Urinary bladder (tissue), 4 donors: ENCODE data around the gene DYNC1LI1. TPM values are rescaled to one million over a fixed set of nuclear protein-coding genes. Genes with fewer than 3 reads are reported as not detected.
A peak's percentile ranks its signal among the peaks of the same experiment; 100 is the strongest.
"Not testable (repeated sequence)": the region's sequence is repeated elsewhere in the genome, so short reads cannot be mapped to it uniquely, and the experiment has no call there.

Experiments
- DNase-seq: peaks from one replicate; pipeline ENCODE4 v3.0.0-alpha.2; 2015; ENCODE audit errors: extremely low spot score
- H3K27ac ChIP-seq: one replicate; pipeline ENCODE4 v1.5.1; 2013; ENCODE audit warnings: low read depth, mild to moderate bottlenecking, moderate library complexity
- H3K36me3 ChIP-seq: one replicate; pipeline ENCODE4 v1.6.1; 2013; ENCODE audit warnings: mild to moderate bottlenecking, moderate library complexity; ENCODE audit not compliant: insufficient read depth
- H3K4me1 ChIP-seq: one replicate; pipeline ENCODE4 v1.6.1; 2013; ENCODE audit warnings: mild to moderate bottlenecking, moderate library complexity; ENCODE audit not compliant: insufficient read depth
- H3K4me3 ChIP-seq: one replicate; pipeline ENCODE4 v1.5.1; 2013; ENCODE audit warnings: low read depth, low read length
- WGBS: extraction: QIAGEN DNeasy Blood & Tissue Kit; methylation state at CpG from one replicate; pipeline ENCODE4 v1.1.7; 2013; 5-methylcytosine and 5-hydroxymethylcytosine counted together
- polyA plus RNA-seq: library from polyadenylated mRNA; stranded (reverse); fragments of 200-250 nt; gene quantifications from one replicate; pipeline ENCODE4 v1.2.3, GENCODE V29; 2013
- total RNA-seq: library from RNA; depleted of rRNA; stranded (reverse); fragments of >200 nt; gene quantifications from one replicate; pipeline ENCODE4 v1.2.3, GENCODE V29; 2014
- donor health status: healthy with polysubstance abuse.
- donor health status: healthy.

The DYNC1LI1 gene
- total and polyA plus RNA-seq, 2 donors = 29.2 to 55.6 TPM

- Histone ChIP-seq H3K36me3 (no peaks in the 10 kb centered on the region), H3K4me1 (no peaks in the 10 kb centered on the region), H3K27ac (no peak overlapping the region), H3K4me3 (no peak overlapping the region)
- no peak for DNase-seq
- WGBS = 95% methylated on average over 2 of the region's 2 CpGs
These were observed 27.9 kb downstream of the DYNC1LI1 start for GRCh38 chr3:32542807-32543206.

- Histone ChIP-seq H3K4me3 (no peak overlapping the region), H3K27ac (no peak overlapping the region), H3K36me3 (no peaks in the 10 kb centered on the region), H3K4me1 (no peaks in the 10 kb centered on the region)
- DNase-seq = no peak
- 89% methylated on average over 4 of the region's 4 CpGs for WGBS
These were observed 29.8 kb downstream of the DYNC1LI1 start for GRCh38 chr3:32540899-32541298.

GRCh38 chr3:32532434-32532833, 38.2 kb downstream of the DYNC1LI1 start:
- Histone ChIP-seq H3K36me3 (peaks cover 2% of the 10 kb centered on the region), H3K27ac (no peak overlapping the region), H3K4me1 (no peaks in the 10 kb centered on the region), H3K4me3 (no peak overlapping the region)
- DNase-seq = no peak
- WGBS = 98% methylated on average over 1 of the region's 1 CpG

GRCh38 chr3:32531010-32531647, 39.5 kb downstream of the DYNC1LI1 start:
- no peak for DNase-seq
- Histone ChIP-seq H3K4me1 (no peaks in the 10 kb centered on the region), H3K4me3 (no peak overlapping the region), H3K27ac (no peak overlapping the region), H3K36me3 (peaks cover 4% of the 10 kb centered on the region)

- Histone ChIP-seq H3K36me3 (peaks cover 2% of the 10 kb centered on the region), H3K4me3 (no peak overlapping the region), H3K4me1 (no peaks in the 10 kb centered on the region), H3K27ac (no peak overlapping the region)
- DNase-seq = no peak
These were observed 44.9 kb downstream of the DYNC1LI1 start for GRCh38 chr3:32525720-32526119.

- no peaks in the 10 kb centered on the region for H3K4me1 ChIP-seq
- H3K27ac ChIP-seq = no peak overlapping the region
- no peak overlapping the region for H3K4me3 ChIP-seq
- H3K36me3 ChIP-seq = peaks cover 2% of the 10 kb centered on the region
- no peak for DNase-seq
- 34% methylated on average over 7 of the region's 7 CpGs for WGBS
These were observed 48.0 kb downstream of the DYNC1LI1 start for GRCh38 chr3:32522682-32523081.

GRCh38 chr3:32518921-32519320, 51.7 kb downstream of the DYNC1LI1 start:
- 97% methylated on average over 5 of the region's 5 CpGs for WGBS
- H3K4me1 ChIP-seq, H3K36me3 ChIP-seq, H3K4me3 ChIP-seq, H3K27ac ChIP-seq, DNase-seq: not testable (repeated sequence)

- not testable (repeated sequence) for DNase-seq, H3K27ac ChIP-seq, H3K4me3 ChIP-seq, H3K36me3 ChIP-seq, H3K4me1 ChIP-seq
- WGBS = 86% methylated on average over 9 of the region's 9 CpGs
These were observed 53.9 kb downstream of the DYNC1LI1 start for GRCh38 chr3:32516751-32517150.

- Histone ChIP-seq H3K4me1 (no peaks in the 10 kb centered on the region), H3K36me3 (no peaks in the 10 kb centered on the region), H3K27ac (no peak overlapping the region), H3K4me3 (no peak overlapping the region)
- WGBS = 89% methylated on average over 2 of the region's 2 CpGs
- DNase-seq = no peak
These were observed 59.7 kb downstream of the DYNC1LI1 start for GRCh38 chr3:32511005-32511404.

- H3K27ac ChIP-seq = no peak overlapping the region
- H3K36me3 ChIP-seq = no peaks in the 10 kb centered on the region
- H3K4me3 ChIP-seq = no peak overlapping the region
- no peaks in the 10 kb centered on the region for H3K4me1 ChIP-seq
- peak; percentile 48 for DNase-seq
- 21% methylated on average over 3 of the region's 3 CpGs for WGBS
These were observed 60.5 kb downstream of the DYNC1LI1 start for GRCh38 chr3:32510075-32510724.

GRCh38 chr3:32508711-32509110, 61.9 kb downstream of the DYNC1LI1 start:
- H3K36me3 ChIP-seq = no peaks in the 10 kb centered on the region
- H3K27ac ChIP-seq = no peak overlapping the region
- WGBS = 37% methylated on average over 7 of the region's 7 CpGs
- DNase-seq = no peak
- H3K4me3 ChIP-seq = no peak overlapping the region
- H3K4me1 ChIP-seq = peaks cover 2% of the 10 kb centered on the region

GRCh38 chr3:32506466-32506865, 64.2 kb downstream of the DYNC1LI1 start:
- WGBS = 80% methylated on average over 4 of the region's 4 CpGs
- H3K36me3 ChIP-seq = no peaks in the 10 kb centered on the region
- DNase-seq = no peak

GRCh38 chr3:32502946-32503286, 67.7 kb downstream of the DYNC1LI1 start:
- Histone ChIP-seq H3K4me1 (peaks cover 2% of the 10 kb centered on the region), H3K36me3 (no peaks in the 10 kb centered on the region), H3K4me3 (peak overlapping the region; percentile 87), H3K27ac (peak overlapping the region; percentile 78)
- under 1% methylated on average over 6 of the region's 6 CpGs for WGBS
- no peak for DNase-seq

More at GRCh38 chr3:32506466-32506865, 64.2 kb downstream of the DYNC1LI1 start:
- H3K4me1 ChIP-seq = peaks cover 2% of the 10 kb centered on the region
- H3K27ac ChIP-seq = no peak overlapping the region
- no peak overlapping the region for H3K4me3 ChIP-seq

GRCh38 chr3:32502118-32502945, 68.3 kb downstream of the DYNC1LI1 start, which contains the start of gene CMTM6:
Gene CMTM6 (minus strand): TSS chr3:32502852. CDS start chr3:32502745, 107 bp downstream.
- peak within 1 kb of the TSS; percentile 96 for H3K27ac ChIP-seq
- DNase-seq = peak; percentile 60
- peak within 1 kb of the TSS; percentile 87 for H3K4me3 ChIP-seq
- WGBS = under 1% methylated on average over 61 of the region's 61 CpGs
- H3K4me1 ChIP-seq = peaks cover 2% of the 10 kb centered on the region
- no peaks in the 10 kb centered on the region for H3K36me3 ChIP-seq
